ENCODE data around the gene CD200. TPM values are rescaled to one million over a fixed set of nuclear protein-coding genes. Genes with fewer than 3 reads are reported as not detected.

Gene CD200
- total RNA-seq, 1 experiment from 2014 or later: 46.8 TPM

GRCh38 chr3:112293368-112294321, 39.3 kb upstream of the CD200 start, which contains the start of gene SLC9C1:
Gene SLC9C1, minus strand, starts transcription at chr3:112294216. Its CDS starts 7,425 bp downstream, at chr3:112286791.
- DNase-seq (ENCODE audit: low spot score): peak; percentile 34
- peak within 1 kb of the TSS; percentile 95 for H3K27ac Mint-ChIP-seq
- POLR2A ChIA-PET: interaction anchor here (0.6 to 1.9 kb wide), 7 partner anchors 9 to 267 kb away, joined by 3 to 12 read pairs (median 4); partner anchors contain the start of gene CD200
- H3K9me3 Mint-ChIP-seq: peaks cover 33% of the 10 kb centered on the region
- peaks cover 39% of the 10 kb centered on the region for H3K4me1 Mint-ChIP-seq
- peak; percentile 83 for ATAC-seq
- no peaks in the 10 kb centered on the region for H3K27me3 Mint-ChIP-seq (ENCODE audit: low read depth)
- peak within 1 kb of the TSS; percentile 57 for H3K4me3 Mint-ChIP-seq
- CTCF ChIA-PET: interaction anchor here (0.5 to 3.3 kb wide), 39 partner anchors 9 to 1779 kb away, joined by 3 to 41 read pairs (median 6); partner anchors contain the start of genes ATG3, CD200, GCSAM and SLC35A5
- peaks cover 21% of the 10 kb centered on the region for H3K36me3 Mint-ChIP-seq
- TF ChIP-seq GTF2I (CRISPR knock-in tag; conservative IDR thresholded peaks at IDR 0.05) (no peak), ATF2 (CRISPR knock-in tag; IDR thresholded peaks at IDR 0.05; ENCODE audit: borderline replicate concordance, low read depth) (no peak), SP1 (CRISPR knock-in tag; conservative IDR thresholded peaks at IDR 0.05) (no peak), TEAD4 (CRISPR knock-in tag; IDR thresholded peaks at IDR 0.05) (no peak), NR1H2 (CRISPR knock-in tag; IDR thresholded peaks at IDR 0.05) (no peak), FOXP1 (CRISPR knock-in tag; IDR thresholded peaks at IDR 0.05; ENCODE audit: borderline replicate concordance) (no peak), EMX1 (CRISPR knock-in tag; IDR thresholded peaks at IDR 0.05) (no peak), SOX15 (CRISPR knock-in tag; IDR thresholded peaks at IDR 0.05) (no peak), TCF7 (CRISPR knock-in tag; IDR thresholded peaks at IDR 0.05; ENCODE audit: low read depth) (no peak), PRDM15 (CRISPR knock-in tag; IDR thresholded peaks at IDR 0.05) (no peak), SMAD3 (CRISPR knock-in tag; IDR thresholded peaks at IDR 0.05; ENCODE audit: borderline replicate concordance) (no peak), ZNF281 (CRISPR knock-in tag; IDR thresholded peaks at IDR 0.05) (no peak), NFYB (CRISPR knock-in tag; conservative IDR thresholded peaks at IDR 0.05; ENCODE audit: low read depth) (0 out of 2 replicates have a peak, but pooled peaks have one; percentile 22), CREB1 (CRISPR knock-in tag; IDR thresholded peaks at IDR 0.05) (no peak), CTCF (IDR thresholded peaks at IDR 0.05) (0 out of 2 replicates have a peak, but pooled peaks have one; percentile 15)
- TF ChIP-seq, protein P1, sequence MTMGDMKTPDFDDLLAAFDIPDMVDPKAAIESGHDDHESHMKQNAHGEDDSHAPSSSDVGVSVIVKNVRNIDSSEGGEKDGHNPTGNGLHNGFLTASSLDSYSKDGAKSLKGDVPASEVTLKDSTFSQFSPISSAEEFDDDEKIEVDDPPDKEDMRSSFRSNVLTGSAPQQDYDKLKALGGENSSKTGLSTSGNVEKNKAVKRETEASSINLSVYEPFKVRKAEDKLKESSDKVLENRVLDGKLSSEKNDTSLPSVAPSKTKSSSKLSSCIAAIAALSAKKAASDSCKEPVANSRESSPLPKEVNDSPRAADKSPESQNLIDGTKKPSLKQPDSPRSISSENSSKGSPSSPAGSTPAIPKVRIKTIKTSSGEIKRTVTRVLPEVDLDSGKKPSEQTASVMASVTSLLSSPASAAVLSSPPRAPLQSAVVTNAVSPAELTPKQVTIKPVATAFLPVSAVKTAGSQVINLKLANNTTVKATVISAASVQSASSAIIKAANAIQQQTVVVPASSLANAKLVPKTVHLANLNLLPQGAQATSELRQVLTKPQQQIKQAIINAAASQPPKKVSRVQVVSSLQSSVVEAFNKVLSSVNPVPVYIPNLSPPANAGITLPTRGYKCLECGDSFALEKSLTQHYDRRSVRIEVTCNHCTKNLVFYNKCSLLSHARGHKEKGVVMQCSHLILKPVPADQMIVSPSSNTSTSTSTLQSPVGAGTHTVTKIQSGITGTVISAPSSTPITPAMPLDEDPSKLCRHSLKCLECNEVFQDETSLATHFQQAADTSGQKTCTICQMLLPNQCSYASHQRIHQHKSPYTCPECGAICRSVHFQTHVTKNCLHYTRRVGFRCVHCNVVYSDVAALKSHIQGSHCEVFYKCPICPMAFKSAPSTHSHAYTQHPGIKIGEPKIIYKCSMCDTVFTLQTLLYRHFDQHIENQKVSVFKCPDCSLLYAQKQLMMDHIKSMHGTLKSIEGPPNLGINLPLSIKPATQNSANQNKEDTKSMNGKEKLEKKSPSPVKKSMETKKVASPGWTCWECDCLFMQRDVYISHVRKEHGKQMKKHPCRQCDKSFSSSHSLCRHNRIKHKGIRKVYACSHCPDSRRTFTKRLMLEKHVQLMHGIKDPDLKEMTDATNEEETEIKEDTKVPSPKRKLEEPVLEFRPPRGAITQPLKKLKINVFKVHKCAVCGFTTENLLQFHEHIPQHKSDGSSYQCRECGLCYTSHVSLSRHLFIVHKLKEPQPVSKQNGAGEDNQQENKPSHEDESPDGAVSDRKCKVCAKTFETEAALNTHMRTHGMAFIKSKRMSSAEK (CRISPR knock-in tag; IDR thresholded peaks at IDR 0.05; ENCODE audit: borderline replicate concordance): no peak
- TF ChIP-seq, protein P2, sequence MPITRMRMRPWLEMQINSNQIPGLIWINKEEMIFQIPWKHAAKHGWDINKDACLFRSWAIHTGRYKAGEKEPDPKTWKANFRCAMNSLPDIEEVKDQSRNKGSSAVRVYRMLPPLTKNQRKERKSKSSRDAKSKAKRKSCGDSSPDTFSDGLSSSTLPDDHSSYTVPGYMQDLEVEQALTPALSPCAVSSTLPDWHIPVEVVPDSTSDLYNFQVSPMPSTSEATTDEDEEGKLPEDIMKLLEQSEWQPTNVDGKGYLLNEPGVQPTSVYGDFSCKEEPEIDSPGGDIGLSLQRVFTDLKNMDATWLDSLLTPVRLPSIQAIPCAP (CRISPR knock-in tag; IDR thresholded peaks at IDR 0.05): no peak

Data from WTC11 (cell line).